ENCODE measurements around the gene FUT1.
"Not testable (repeated sequence)": the region's sequence is repeated elsewhere in the genome, so short reads cannot be mapped to it uniquely, and the experiment has no call there.

The FUT1 gene

GRCh38 chr19:48752496-48753365 is at the start of gene FUT1:
Gene FUT1 (minus strand): TSS chr19:48752641. CDS start chr19:48751281, 1,360 bp downstream.
- peak; percentile 96 for DNase-seq

GRCh38 chr19:48799358-48800300 is 47.2 kb upstream of the FUT1 start:
- no peak for DNase-seq

GRCh38 chr19:48798937-48799336 is 46.5 kb upstream of the FUT1 start:
- DNase-seq = peak; percentile 62

- DNase-seq = no peak
Observed at GRCh38 chr19:48797103-48797502, 44.7 kb upstream of the FUT1 start.

- DNase-seq = no peak
Observed at GRCh38 chr19:48796298-48797083, 44.0 kb upstream of the FUT1 start.

- DNase-seq = no peak
Observed at GRCh38 chr19:48795685-48796070, 43.2 kb upstream of the FUT1 start.

- DNase-seq = peak; percentile 95
Observed at GRCh38 chr19:48795055-48795684, 42.7 kb upstream of the FUT1 start.

GRCh38 chr19:48794291-48794690 is 41.9 kb upstream of the FUT1 start:
- no peak for DNase-seq

GRCh38 chr19:48793271-48793670 is 40.8 kb upstream of the FUT1 start:
- DNase-seq = no peak

- not testable (repeated sequence) for DNase-seq
Observed at GRCh38 chr19:48787331-48787730, 34.9 kb upstream of the FUT1 start.

- DNase-seq = not testable (repeated sequence)
Observed at GRCh38 chr19:48786422-48786821, 34.0 kb upstream of the FUT1 start.

- DNase-seq = no peak
Observed at GRCh38 chr19:48784527-48784926, 32.1 kb upstream of the FUT1 start.

GRCh38 chr19:48780631-48781391 is 28.4 kb upstream of the FUT1 start:
- no peak for DNase-seq

- DNase-seq = peak; percentile 22
Observed at GRCh38 chr19:48779636-48780035, 27.2 kb upstream of the FUT1 start.

- no peak for DNase-seq
Observed at GRCh38 chr19:48777720-48778119, 25.3 kb upstream of the FUT1 start.

- no peak for DNase-seq
Observed at GRCh38 chr19:48777139-48777538, 24.7 kb upstream of the FUT1 start.

GRCh38 chr19:48772503-48772953 is 20.1 kb upstream of the FUT1 start:
- no peak for DNase-seq

- DNase-seq = peak; percentile 11
Observed at GRCh38 chr19:48770734-48771472, 18.5 kb upstream of the FUT1 start.

- DNase-seq = no peak
Observed at GRCh38 chr19:48770266-48770665, 17.8 kb upstream of the FUT1 start.

- DNase-seq = no peak
Observed at GRCh38 chr19:48768994-48769713, 16.7 kb upstream of the FUT1 start.

Data from NCI-H2171 treated with DMSO at 0.1 percent for 48 hours (cell line).